ENCODE results near the gene LRRC46. TPM values are rescaled to one million over a fixed set of nuclear protein-coding genes. Genes with fewer than 3 reads are reported as not detected.

The LRRC46 gene
- total and polyA plus RNA-seq, 2 of the 13 experiments (the other 11 are each of a cell fraction or from before 2014, with no cell fraction given), result 0.09 TPM

- no peak for TF ChIP-seq ZNF318 (CRISPR knock-in tag; IDR thresholded peaks at IDR 0.05)
- TF ChIP-seq NR2C2 (CRISPR knock-in tag; IDR thresholded peaks at IDR 0.05; ENCODE audit: borderline replicate concordance), result peak; percentile 73; the same call in 1 of the 2 replicates
- TF ChIP-seq KLF12 (CRISPR knock-in tag; IDR thresholded peaks at IDR 0.05; ENCODE audit: borderline replicate concordance), result no peak
- TF ChIP-seq TOE1 (CRISPR knock-in tag; IDR thresholded peaks at IDR 0.05), result no peak
- TF ChIP-seq MBD4 (IDR thresholded peaks at IDR 0.05; ENCODE audit: borderline replicate concordance, low read length), result no peak
- TF ChIP-seq ZNF614 (CRISPR knock-in tag; IDR thresholded peaks at IDR 0.05; ENCODE audit: borderline replicate concordance), result peak; percentile 70; the same call in 1 of the 2 replicates
- TF ChIP-seq HMG20B (CRISPR knock-in tag; conservative IDR thresholded peaks at IDR 0.05), result no peak
- no peak for TF ChIP-seq ZNF207 (IDR thresholded peaks at IDR 0.05; ENCODE audit: borderline replicate concordance)
- TF ChIP-seq MEIS1 (CRISPR knock-in tag; IDR thresholded peaks at IDR 0.05; ENCODE audit: borderline replicate concordance), result no peak
- TF ChIP-seq ZNF251 (CRISPR knock-in tag; IDR thresholded peaks at IDR 0.05), result no peak
- TF ChIP-seq, protein P1, sequence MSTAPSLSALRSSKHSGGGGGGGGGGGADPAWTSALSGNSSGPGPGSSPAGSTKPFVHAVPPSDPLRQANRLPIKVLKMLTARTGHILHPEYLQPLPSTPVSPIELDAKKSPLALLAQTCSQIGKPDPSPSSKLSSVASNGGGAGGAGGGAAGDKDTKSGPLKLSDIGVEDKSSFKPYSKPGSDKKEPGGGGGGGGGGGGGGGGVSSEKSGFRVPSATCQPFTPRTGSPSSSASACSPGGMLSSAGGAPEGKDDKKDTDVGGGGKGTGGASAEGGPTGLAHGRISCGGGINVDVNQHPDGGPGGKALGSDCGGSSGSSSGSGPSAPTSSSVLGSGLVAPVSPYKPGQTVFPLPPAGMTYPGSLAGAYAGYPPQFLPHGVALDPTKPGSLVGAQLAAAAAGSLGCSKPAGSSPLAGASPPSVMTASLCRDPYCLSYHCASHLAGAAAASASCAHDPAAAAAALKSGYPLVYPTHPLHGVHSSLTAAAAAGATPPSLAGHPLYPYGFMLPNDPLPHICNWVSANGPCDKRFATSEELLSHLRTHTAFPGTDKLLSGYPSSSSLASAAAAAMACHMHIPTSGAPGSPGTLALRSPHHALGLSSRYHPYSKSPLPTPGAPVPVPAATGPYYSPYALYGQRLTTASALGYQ (CRISPR knock-in tag; IDR thresholded peaks at IDR 0.05), result no peak
- 0 out of 2 replicates have a peak, but pooled peaks have one; percentile 46 for TF ChIP-seq AHR (CRISPR knock-in tag; IDR thresholded peaks at IDR 0.05)
- no peak for TF ChIP-seq ZNF234 (CRISPR knock-in tag; conservative IDR thresholded peaks at IDR 0.05)
- TF ChIP-seq RFXAP (CRISPR knock-in tag; IDR thresholded peaks at IDR 0.05; ENCODE audit: borderline replicate concordance), result peak; percentile 28; the same call in 1 of the 2 replicates
- TF ChIP-seq SIN3B (IDR thresholded peaks at IDR 0.05; ENCODE audit: low read length), result 0 out of 2 replicates have a peak, but pooled peaks have one; percentile 23
- no peak for TF ChIP-seq FOXK2 (IDR thresholded peaks at IDR 0.05)
- no peak for TF ChIP-seq TCF7L2 (IDR thresholded peaks at IDR 0.05; ENCODE audit: low read depth, low read length)
Measured at GRCh38 chr17:47821424-47822391, 9.8 kb upstream of the LRRC46 start, which contains the start of gene OSBPL7 (continued).

All from HepG2 (cell line).